A549 (cell line): ENCODE data around the gene POLR2J2.
"Not testable (repeated sequence)": the region's sequence is repeated elsewhere in the genome, so short reads cannot be mapped to it uniquely, and the experiment has no call there.

Source experiments
- CEBPB ChIP-seq, 2 experiments: fragments of >200 bp in 1 of 2; sonication (Bioruptor Twin) in 1 of 2; formaldehyde crosslinking in 1 of 2; IDR thresholded peaks; 2 replicates each; pipeline ENCODE4 v1.6.1; 2012 to 2016
- CTCF ChIP-seq: fragments of >200 bp; sonication (Bioruptor Twin); formaldehyde crosslinking; IDR thresholded peaks from 3 replicates; pipeline ENCODE4 v1.5.1; 2016
- EHMT2 ChIP-seq: fragments of 200-600 bp; sonication (generic); IDR thresholded peaks from 2 replicates; pipeline ENCODE4 v1.6.1; 2016; ENCODE audit warnings: antibody characterized with exemption, low read depth, mild to moderate bottlenecking, moderate library complexity
- PBX3 ChIP-seq: IDR thresholded peaks from 2 replicates; pipeline ENCODE4 v1.6.1; 2012

GRCh38 chr7:102690602-102691001 lies 19.1 kb upstream of the POLR2J2 start:
- TF ChIP-seq CTCF; PBX3; CEBPB (IDR thresholded peaks at IDR 0.05); EHMT2: not testable (repeated sequence)
